GM19043 (cell line): Measurements from ENCODE around the gene CGN.

Experiments
- ATAC-seq: cut with Tn5 transposase; IDR thresholded peaks from one replicate; pipeline ENCODE4 v1.9.1; 2021; ENCODE audit warnings: low read depth; ENCODE audit not compliant: unreplicated experiment

CGN gene

GRCh38 chr1:151510957-151511635, at the start of gene CGN:
Gene CGN (plus strand): TSS chr1:151511387. CDS start chr1:151518520, 7,133 bp downstream.
- peak; percentile 80 for ATAC-seq

- no peak for ATAC-seq
Measured at GRCh38 chr1:151461694-151462093, 49.5 kb upstream of the CGN start.

- ATAC-seq, result no peak
Measured at GRCh38 chr1:151465026-151465425, 46.2 kb upstream of the CGN start.

- no peak for ATAC-seq
Measured at GRCh38 chr1:151472856-151473731, 38.1 kb upstream of the CGN start.

- ATAC-seq, result no peak
Measured at GRCh38 chr1:151474745-151475144, 36.4 kb upstream of the CGN start.

- ATAC-seq, result peak; percentile 58
Measured at GRCh38 chr1:151475175-151475574, 36.0 kb upstream of the CGN start.

- no peak for ATAC-seq
Measured at GRCh38 chr1:151476083-151476482, 35.1 kb upstream of the CGN start.

- no peak for ATAC-seq
Measured at GRCh38 chr1:151477066-151477465, 34.1 kb upstream of the CGN start.

- no peak for ATAC-seq
Measured at GRCh38 chr1:151478140-151478812, 32.9 kb upstream of the CGN start.

- no peak for ATAC-seq
Measured at GRCh38 chr1:151478923-151479322, 32.3 kb upstream of the CGN start.

GRCh38 chr1:151479462-151479861, 31.7 kb upstream of the CGN start:
- ATAC-seq, result no peak

- no peak for ATAC-seq
Measured at GRCh38 chr1:151482017-151482416, 29.2 kb upstream of the CGN start.

GRCh38 chr1:151485685-151486255, 25.4 kb upstream of the CGN start:
- no peak for ATAC-seq

GRCh38 chr1:151486557-151486956, 24.6 kb upstream of the CGN start:
- ATAC-seq, result no peak

GRCh38 chr1:151491641-151492040, 19.5 kb upstream of the CGN start:
- no peak for ATAC-seq

- ATAC-seq, result no peak
Measured at GRCh38 chr1:151492120-151492519, 19.1 kb upstream of the CGN start.

- no peak for ATAC-seq
Measured at GRCh38 chr1:151493042-151493441, 18.1 kb upstream of the CGN start.

GRCh38 chr1:151494741-151495281, 16.4 kb upstream of the CGN start:
- no peak for ATAC-seq

GRCh38 chr1:151495316-151495715, 15.9 kb upstream of the CGN start:
- no peak for ATAC-seq

GRCh38 chr1:151499365-151499764, 11.8 kb upstream of the CGN start:
- ATAC-seq, result no peak

GRCh38 chr1:151499930-151500329, 11.3 kb upstream of the CGN start:
- ATAC-seq, result no peak
